DND-41 (cell line): ENCODE data around the gene ERBB4.

Experiments used
- ATAC-seq: fragments of 200-7000 bp; cut with Tn5 transposase; 3 replicates; pipeline ENCODE4 v1.9.1; 2021; ENCODE audit warnings: low read depth; ENCODE audit not compliant: insufficient read depth
- DNase-seq: peaks from one replicate; pipeline ENCODE4 v3.0.0-alpha.2; 2020
- H2AFZ ChIP-seq: 2 replicates; pipeline ENCODE4 v1.6.0; 2012; ENCODE audit warnings: low read depth, low read length
- H3K27ac ChIP-seq: 2 replicates; pipeline ENCODE4 v1.5.1; 2012; ENCODE audit warnings: low read length, inconsistent platforms
- H3K27me3 ChIP-seq: fragments of 200-600 bp; sonication (generic); 2 replicates; pipeline ENCODE4 v1.6.0; 2012; ENCODE audit warnings: low read length, mild to moderate bottlenecking, inconsistent platforms; ENCODE audit not compliant: insufficient read depth, poor library complexity
- H3K36me3 ChIP-seq: 2 replicates; pipeline ENCODE4 v1.5.1; 2012; ENCODE audit warnings: low read length, inconsistent platforms; ENCODE audit not compliant: insufficient read depth
- H3K4me1 ChIP-seq: 2 replicates; pipeline ENCODE4 v1.5.1; 2012; ENCODE audit warnings: mild to moderate bottlenecking, low read length; ENCODE audit not compliant: insufficient read depth
- H3K4me2 ChIP-seq: 2 replicates; pipeline ENCODE4 v1.6.0; 2012; ENCODE audit warnings: mild to moderate bottlenecking, moderate library complexity, low read length, inconsistent platforms; ENCODE audit not compliant: insufficient read depth
- H3K4me3 ChIP-seq, 2 experiments: fragments of 200-600 bp in 1 of 2; shearing (Covaris generic) in 1 of 2; 2 replicates each; pipeline ENCODE4 v1.5.1; 2012 to 2016; ENCODE audit warnings: inconsistent platforms in 2 of 2, low read length in 2 of 2, mild to moderate bottlenecking in 2 of 2, low read depth in 1 of 2, moderate library complexity in 1 of 2
- H3K79me2 ChIP-seq: 2 replicates; pipeline ENCODE4 v1.6.0; 2012; ENCODE audit warnings: low read length, inconsistent platforms; ENCODE audit not compliant: insufficient read depth
- H3K9ac ChIP-seq: 2 replicates; pipeline ENCODE4 v1.6.0; 2012; ENCODE audit warnings: low read depth, mild to moderate bottlenecking, inconsistent platforms, low read length, moderate library complexity
- H3K9me3 ChIP-seq: 2 replicates; pipeline ENCODE4 v1.5.1; 2012; ENCODE audit warnings: low read length, moderate library complexity, mild to moderate bottlenecking, inconsistent platforms; ENCODE audit not compliant: insufficient read depth, severe bottlenecking
- H4K20me1 ChIP-seq: 2 replicates; pipeline ENCODE4 v1.6.0; 2012; ENCODE audit warnings: low read length; ENCODE audit not compliant: insufficient read depth
- CTCF ChIP-seq: IDR thresholded peaks from 2 replicates; pipeline ENCODE4 v1.5.1; 2012; ENCODE audit warnings: borderline replicate concordance, low read length, moderate library complexity, mild to moderate bottlenecking; ENCODE audit not compliant: poor library complexity, severe bottlenecking; ENCODE audit errors: extremely low read depth
- EZH2 ChIP-seq: IDR thresholded peaks from 3 replicates; pipeline ENCODE4 v1.6.1; 2012; ENCODE audit warnings: borderline replicate concordance, low read depth, mild to moderate bottlenecking, moderate library complexity, low read length, inconsistent platforms; ENCODE audit not compliant: severe bottlenecking

Gene ERBB4

DNA sequence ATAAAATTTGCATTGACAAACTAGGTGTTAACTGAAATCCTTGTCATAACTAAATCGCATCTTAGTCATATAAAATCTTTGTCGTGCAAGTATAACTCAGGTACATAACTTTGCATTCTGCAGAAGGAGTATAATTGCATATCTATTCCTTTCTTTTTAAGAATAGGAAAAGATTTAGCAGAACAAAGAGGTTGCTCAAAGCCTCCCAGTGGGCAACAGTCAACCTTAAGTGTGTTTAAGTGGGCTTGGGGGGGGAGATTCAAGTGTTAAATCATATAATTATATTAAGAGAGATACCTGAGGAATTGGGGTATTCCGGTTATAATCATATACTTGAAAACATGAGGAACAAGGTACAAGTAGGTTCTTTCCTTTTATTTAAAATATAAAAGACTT, 1068.9 kb downstream of the ERBB4 start:
- Histone ChIP-seq H2AFZ (no peak overlapping the region), H3K27me3 (no peaks in the 10 kb centered on the region), H4K20me1 (no peaks in the 10 kb centered on the region), H3K9ac (no peak overlapping the region), H3K9me3 (no peaks in the 10 kb centered on the region), H3K4me2 (no peak overlapping the region), H3K27ac (no peak overlapping the region), H3K79me2 (no peaks in the 10 kb centered on the region), H3K4me3 (no peak overlapping the region), H3K4me1 (no peaks in the 10 kb centered on the region), H3K36me3 (no peaks in the 10 kb centered on the region)
- DNase-seq = no peak
- ATAC-seq = no peak
- TF ChIP-seq EZH2 (no peak), CTCF (no peak)

DNA sequence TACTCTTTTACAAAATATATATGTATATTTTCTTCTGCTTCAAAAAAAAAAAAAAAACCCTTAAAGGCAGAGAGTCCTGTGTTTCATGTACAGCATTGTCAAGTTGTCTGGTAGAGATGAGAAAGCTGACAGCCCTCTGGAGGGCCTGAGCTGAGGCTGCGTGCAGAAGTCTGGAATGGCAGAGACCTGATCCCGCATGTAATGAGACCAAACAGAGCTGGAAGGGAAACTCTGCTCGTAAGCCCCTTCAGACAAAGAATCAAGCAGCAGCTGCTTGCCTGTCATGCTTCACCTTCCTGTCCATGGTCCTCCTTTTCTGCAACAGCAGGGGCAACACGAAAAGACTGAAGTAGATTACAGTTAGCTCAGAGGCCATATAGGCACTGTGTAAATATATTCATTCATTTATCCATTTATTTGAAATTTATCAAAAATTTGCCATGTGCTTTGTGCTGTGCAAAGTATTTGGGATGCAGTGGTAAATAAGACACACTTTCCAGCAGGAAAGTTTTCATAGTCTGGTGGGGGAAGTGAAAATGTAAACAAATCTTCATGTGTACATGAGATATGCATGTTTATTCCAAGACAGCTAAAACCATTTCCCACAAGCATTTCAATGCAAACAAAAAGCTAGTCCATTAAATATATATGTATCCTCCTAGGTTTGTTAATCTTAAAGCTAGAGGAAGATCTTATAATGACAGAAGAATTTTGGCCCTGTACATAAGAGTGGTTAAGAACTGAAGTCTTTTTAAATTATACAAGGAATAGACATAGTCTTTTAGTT, 1069.5 kb downstream of the ERBB4 start:
- Histone ChIP-seq H2AFZ (no peak overlapping the region), H3K4me2 (no peak overlapping the region), H3K9me3 (no peaks in the 10 kb centered on the region), H3K36me3 (no peaks in the 10 kb centered on the region), H3K27ac (no peak overlapping the region), H3K4me1 (no peaks in the 10 kb centered on the region), H3K79me2 (no peaks in the 10 kb centered on the region), H3K4me3 (no peak overlapping the region), H3K9ac (no peak overlapping the region), H4K20me1 (no peaks in the 10 kb centered on the region), H3K27me3 (no peaks in the 10 kb centered on the region)
- DNase-seq (no peak), ATAC-seq (no peak)
- no peak for TF ChIP-seq CTCF
- TF ChIP-seq EZH2 = no peak

GRCh38 chr2:211468217-211468616, 1070.4 kb downstream of the ERBB4 start:
- Histone ChIP-seq H4K20me1 (no peaks in the 10 kb centered on the region), H3K36me3 (no peaks in the 10 kb centered on the region), H3K79me2 (no peaks in the 10 kb centered on the region), H3K4me1 (no peaks in the 10 kb centered on the region), H3K9ac (no peak overlapping the region), H3K4me3 (no peak overlapping the region), H3K27me3 (no peaks in the 10 kb centered on the region), H2AFZ (no peak overlapping the region), H3K9me3 (no peaks in the 10 kb centered on the region), H3K27ac (no peak overlapping the region), H3K4me2 (no peak overlapping the region)
- no peak for DNase-seq
- TF ChIP-seq CTCF (no peak), EZH2 (no peak)
- ATAC-seq = no peak

DNA sequence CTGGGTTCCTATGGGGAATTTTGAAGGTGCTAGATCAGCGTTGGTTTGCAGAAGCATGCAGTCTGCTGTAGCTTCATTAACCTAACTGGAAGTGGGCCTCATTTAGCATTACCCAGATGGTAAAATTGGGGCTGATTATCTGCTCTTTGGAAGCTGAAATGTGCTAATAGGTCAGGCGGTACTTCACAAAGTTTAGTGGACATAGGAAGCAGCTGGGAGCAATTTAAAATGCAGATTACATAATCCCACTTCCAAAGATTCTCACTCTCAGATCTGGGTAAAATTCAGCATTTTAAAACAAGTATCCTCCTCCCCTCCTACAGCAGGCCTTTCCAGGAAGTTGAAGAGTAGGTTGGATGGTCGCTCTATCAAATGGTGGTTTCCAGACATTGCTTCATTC, 1075.2 kb downstream of the ERBB4 start:
- Histone ChIP-seq H3K27me3 (no peaks in the 10 kb centered on the region), H3K79me2 (no peaks in the 10 kb centered on the region), H2AFZ (no peak overlapping the region), H3K4me1 (no peaks in the 10 kb centered on the region), H4K20me1 (no peaks in the 10 kb centered on the region), H3K4me2 (no peak overlapping the region), H3K9ac (no peak overlapping the region), H3K36me3 (no peaks in the 10 kb centered on the region), H3K4me3 (no peak overlapping the region), H3K27ac (no peak overlapping the region), H3K9me3 (no peaks in the 10 kb centered on the region)
- ATAC-seq = no peak
- no peak for TF ChIP-seq EZH2
- TF ChIP-seq CTCF = no peak
- no peak for DNase-seq
